ENCODE data around the gene IL34. TPM values are rescaled to one million over a fixed set of nuclear protein-coding genes. Genes with fewer than 3 reads are reported as not detected.

Gene IL34
- total RNA-seq, 1 experiment from 2014 or later: not detected

DNA sequence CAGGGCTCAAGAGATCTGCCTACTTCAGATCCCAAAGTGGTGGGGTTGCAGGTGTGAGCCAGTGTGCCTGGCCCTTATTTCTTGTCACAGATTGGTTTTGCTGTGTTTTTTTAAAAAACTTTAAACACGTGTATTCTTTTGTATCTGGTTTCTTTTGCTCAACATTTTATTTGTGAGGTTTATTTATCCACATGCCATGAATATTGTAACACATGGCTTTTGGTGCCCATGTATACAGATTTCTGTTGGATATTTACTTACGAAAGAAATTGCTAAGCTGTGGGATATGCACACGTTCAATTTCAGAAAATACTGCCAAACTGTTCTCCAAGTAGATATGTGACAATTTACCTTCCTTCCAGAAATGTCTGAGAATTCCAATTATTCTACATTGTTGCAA lies 18.7 kb upstream of the IL34 start:
- no TSS peak for BruUV-seq (replicated peaks)
- RAD21 ChIA-PET (ENCODE audit: low non-redundant PET in 1 of 2, low total read pairs in 2 of 2, uncharacterized antibody in 2 of 2, unreplicated experiment in 2 of 2): interaction anchor here in 1 of 2 experiments (0.6 kb wide), 1 partner anchor 169 kb away, joined by 5 read pairs; no protein-coding TSS in a partner anchor
- POLR2A ChIA-PET: no interaction called here

More for the DNA sequence above, 18.7 kb upstream of the IL34 start:
- ATAC-seq: no peak
- Histone ChIP-seq H3K27ac (ENCODE audit: low read depth, low read length) (no peak overlapping the region), H3K9me2 (ENCODE audit: insufficient read depth) (no peaks in the 10 kb centered on the region), H3K9me3 (ENCODE audit: control insufficient read depth in 1 of 2, insufficient read depth in 1 of 2, low read depth in 1 of 2, low read length in 2 of 2) (no peaks in the 10 kb centered on the region; a peak in 2 of 4 replicates), H3K36me3 (ENCODE audit: control insufficient read depth in 1 of 2, insufficient read depth in 2 of 2, low read length in 2 of 2) (no peaks in the 10 kb centered on the region), H3K79me2 (ENCODE audit: insufficient read depth, low read length) (no peaks in the 10 kb centered on the region), H2AFZ (ENCODE audit: low read depth, low read length, poor library complexity, severe bottlenecking) (no peak overlapping the region), H3K4me2 (ENCODE audit: low read length) (no peak overlapping the region), H3K9ac (ENCODE audit: low read length) (no peak overlapping the region), H3K4me1 (ENCODE audit: control insufficient read depth in 1 of 2, insufficient read depth in 2 of 2, low read length in 2 of 2) (no peaks in the 10 kb centered on the region), H4K20me1 (ENCODE audit: insufficient read depth) (no peaks in the 10 kb centered on the region), H3K4me3 (replicated peaks in 1 of 2; ENCODE audit: low read depth in 1 of 2, low read length in 2 of 2) (no peak overlapping the region), H3K27me3 (ENCODE audit: insufficient read depth, low read length) (no peaks in the 10 kb centered on the region)
- CTCF ChIA-PET: no interaction called here
- no peak for DNase-seq (ENCODE audit: low read depth, low spot score)
- TF ChIP-seq TCF7L2 (IDR thresholded peaks at IDR 0.05; ENCODE audit: borderline replicate concordance, extremely low read depth, insufficient read depth, insufficient read length) (no peak), ZFX (IDR thresholded peaks at IDR 0.05) (no peak), YY1 (IDR thresholded peaks at IDR 0.05; ENCODE audit: extremely low read depth, insufficient replicate concordance, low read depth, low read length) (no peak), SRF (IDR thresholded peaks at IDR 0.05; ENCODE audit: low read depth) (no peak), POLR2A (IDR thresholded peaks at IDR 0.05; ENCODE audit: borderline replicate concordance, extremely low read depth, insufficient read depth, insufficient read length) (no peak), ELF1 (IDR thresholded peaks at IDR 0.05; ENCODE audit: borderline replicate concordance, low read depth) (no peak), SP1 (IDR thresholded peaks at IDR 0.05; ENCODE audit: low read depth) (no peak), JUND (IDR thresholded peaks at IDR 0.05) (no peak), POLR2AphosphoS5 (IDR thresholded peaks at IDR 0.05; ENCODE audit: low read depth, low read length) (no peak)
- TF ChIP-seq, protein P1, sequence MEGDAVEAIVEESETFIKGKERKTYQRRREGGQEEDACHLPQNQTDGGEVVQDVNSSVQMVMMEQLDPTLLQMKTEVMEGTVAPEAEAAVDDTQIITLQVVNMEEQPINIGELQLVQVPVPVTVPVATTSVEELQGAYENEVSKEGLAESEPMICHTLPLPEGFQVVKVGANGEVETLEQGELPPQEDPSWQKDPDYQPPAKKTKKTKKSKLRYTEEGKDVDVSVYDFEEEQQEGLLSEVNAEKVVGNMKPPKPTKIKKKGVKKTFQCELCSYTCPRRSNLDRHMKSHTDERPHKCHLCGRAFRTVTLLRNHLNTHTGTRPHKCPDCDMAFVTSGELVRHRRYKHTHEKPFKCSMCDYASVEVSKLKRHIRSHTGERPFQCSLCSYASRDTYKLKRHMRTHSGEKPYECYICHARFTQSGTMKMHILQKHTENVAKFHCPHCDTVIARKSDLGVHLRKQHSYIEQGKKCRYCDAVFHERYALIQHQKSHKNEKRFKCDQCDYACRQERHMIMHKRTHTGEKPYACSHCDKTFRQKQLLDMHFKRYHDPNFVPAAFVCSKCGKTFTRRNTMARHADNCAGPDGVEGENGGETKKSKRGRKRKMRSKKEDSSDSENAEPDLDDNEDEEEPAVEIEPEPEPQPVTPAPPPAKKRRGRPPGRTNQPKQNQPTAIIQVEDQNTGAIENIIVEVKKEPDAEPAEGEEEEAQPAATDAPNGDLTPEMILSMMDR (IDR thresholded peaks at IDR 0.05 in 2 of 3, conservative IDR thresholded peaks at IDR 0.05 in 1 of 3; ENCODE audit: borderline replicate concordance in 1 of 3, insufficient read depth in 1 of 3, low read depth in 2 of 3, low read length in 2 of 3): no peak
- TF ChIP-seq, protein P2, sequence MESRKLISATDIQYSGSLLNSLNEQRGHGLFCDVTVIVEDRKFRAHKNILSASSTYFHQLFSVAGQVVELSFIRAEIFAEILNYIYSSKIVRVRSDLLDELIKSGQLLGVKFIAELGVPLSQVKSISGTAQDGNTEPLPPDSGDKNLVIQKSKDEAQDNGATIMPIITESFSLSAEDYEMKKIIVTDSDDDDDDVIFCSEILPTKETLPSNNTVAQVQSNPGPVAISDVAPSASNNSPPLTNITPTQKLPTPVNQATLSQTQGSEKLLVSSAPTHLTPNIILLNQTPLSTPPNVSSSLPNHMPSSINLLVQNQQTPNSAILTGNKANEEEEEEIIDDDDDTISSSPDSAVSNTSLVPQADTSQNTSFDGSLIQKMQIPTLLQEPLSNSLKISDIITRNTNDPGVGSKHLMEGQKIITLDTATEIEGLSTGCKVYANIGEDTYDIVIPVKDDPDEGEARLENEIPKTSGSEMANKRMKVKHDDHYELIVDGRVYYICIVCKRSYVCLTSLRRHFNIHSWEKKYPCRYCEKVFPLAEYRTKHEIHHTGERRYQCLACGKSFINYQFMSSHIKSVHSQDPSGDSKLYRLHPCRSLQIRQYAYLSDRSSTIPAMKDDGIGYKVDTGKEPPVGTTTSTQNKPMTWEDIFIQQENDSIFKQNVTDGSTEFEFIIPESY (IDR thresholded peaks at IDR 0.05; ENCODE audit: extremely low read depth, insufficient replicate concordance, low read length): no peak
- intact Hi-C loops (cut with micrococcal nuclease): no loop called here

All from HCT116 (cell line).